Tibial artery (tissue), 4 donors: ENCODE results near the gene FGF9.

Experiments
- DNase-seq, 2 donors: peaks; one replicate each; pipeline ENCODE4 v3.0.0-alpha.2; 2019
- H3K27ac ChIP-seq, 2 donors: fragments of 200-600 bp; sonication (generic) in 1 of 2; 1 replicate in 1 of 2; 2 replicates in 1 of 2; pipeline ENCODE4 v1.5.1; 2018 to 2019; ENCODE audit warnings: mild to moderate bottlenecking in 1 of 2
- H3K27me3 ChIP-seq, 2 donors: fragments of 200-600 bp; sonication (generic) in 1 of 2; one replicate each; pipeline versions ENCODE4 v1.5.1 to v1.6.0; 2016 to 2019
- H3K36me3 ChIP-seq, 3 donors: fragments of 200-600 bp; sonication (generic) in 2 of 3; one replicate each; pipeline ENCODE4 v1.5.1; 2016 to 2019; ENCODE audit warnings: mild to moderate bottlenecking in 2 of 3
- H3K4me1 ChIP-seq, 4 donors: fragments of 200-600 bp; sonication (generic) in 2 of 4; 1 replicate in 3 of 4; 2 replicates in 1 of 4; pipeline ENCODE4 v1.5.1; 2016 to 2019
- H3K4me3 ChIP-seq, 2 donors: fragments of 200-600 bp; sonication (generic) in 1 of 2; 1 replicate in 1 of 2; 2 replicates in 1 of 2; pipeline ENCODE4 v1.5.1; 2018 to 2019; ENCODE audit warnings: mild to moderate bottlenecking in 2 of 2
- H3K9me3 ChIP-seq, 3 donors: fragments of 200-600 bp; sonication (generic) in 1 of 3; one replicate each; pipeline ENCODE4 v1.5.1; 2016 to 2019
- intact Hi-C: fragments of 100-400 bp; cut with DNase I; formaldehyde crosslinking; loops from one replicate; pipeline ENCODE4 v1.15.0; 2023; ENCODE audit warnings: low total_unique reads
- TF ChIP-seq, protein P1 (sequence below), 2 experiments: fragments of 200-600 bp in 1 of 2; fragments of 450-650 bp in 1 of 2; IDR thresholded peaks; one replicate each; pipeline ENCODE4 v1.5.1; 2017 to 2019; ENCODE audit warnings: antibody characterized with exemption in 2 of 2, mild to moderate bottlenecking in 1 of 2, moderate library complexity in 1 of 2

Gene FGF9

GRCh38 chr13:21739771-21740170 is 68.9 kb downstream of the FGF9 start:
- no peak overlapping the region for H3K27ac ChIP-seq

GRCh38 chr13:21741396-21741979 is 70.6 kb downstream of the FGF9 start:
- Histone ChIP-seq H3K36me3 (no peaks in the 10 kb centered on the region), H3K4me3 (no peak overlapping the region), H3K4me1 (peaks cover 0 to 4% (median 2%) of the 10 kb centered on the region in 4 donors), H3K27ac (no peak overlapping the region), H3K9me3 (no peaks in the 10 kb centered on the region), H3K27me3 (no peaks in the 10 kb centered on the region)
- intact Hi-C loops, result no loop called here
- DNase-seq, result no peak
- TF ChIP-seq, protein P1, sequence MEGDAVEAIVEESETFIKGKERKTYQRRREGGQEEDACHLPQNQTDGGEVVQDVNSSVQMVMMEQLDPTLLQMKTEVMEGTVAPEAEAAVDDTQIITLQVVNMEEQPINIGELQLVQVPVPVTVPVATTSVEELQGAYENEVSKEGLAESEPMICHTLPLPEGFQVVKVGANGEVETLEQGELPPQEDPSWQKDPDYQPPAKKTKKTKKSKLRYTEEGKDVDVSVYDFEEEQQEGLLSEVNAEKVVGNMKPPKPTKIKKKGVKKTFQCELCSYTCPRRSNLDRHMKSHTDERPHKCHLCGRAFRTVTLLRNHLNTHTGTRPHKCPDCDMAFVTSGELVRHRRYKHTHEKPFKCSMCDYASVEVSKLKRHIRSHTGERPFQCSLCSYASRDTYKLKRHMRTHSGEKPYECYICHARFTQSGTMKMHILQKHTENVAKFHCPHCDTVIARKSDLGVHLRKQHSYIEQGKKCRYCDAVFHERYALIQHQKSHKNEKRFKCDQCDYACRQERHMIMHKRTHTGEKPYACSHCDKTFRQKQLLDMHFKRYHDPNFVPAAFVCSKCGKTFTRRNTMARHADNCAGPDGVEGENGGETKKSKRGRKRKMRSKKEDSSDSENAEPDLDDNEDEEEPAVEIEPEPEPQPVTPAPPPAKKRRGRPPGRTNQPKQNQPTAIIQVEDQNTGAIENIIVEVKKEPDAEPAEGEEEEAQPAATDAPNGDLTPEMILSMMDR (IDR thresholded peaks at IDR 0.05), result no peak

More at GRCh38 chr13:21739771-21740170, 68.9 kb downstream of the FGF9 start:
- H3K4me1 ChIP-seq, result peaks cover 0 to 15% (median 7%) of the 10 kb centered on the region in 4 donors
- no peaks in the 10 kb centered on the region for H3K9me3 ChIP-seq
- no peak overlapping the region for H3K4me3 ChIP-seq
- TF ChIP-seq, protein P1 (IDR thresholded peaks at IDR 0.05), result no peak
- H3K36me3 ChIP-seq, result no peaks in the 10 kb centered on the region
- no peak for DNase-seq
- intact Hi-C loops, result no loop called here
- no peaks in the 10 kb centered on the region for H3K27me3 ChIP-seq

DNA sequence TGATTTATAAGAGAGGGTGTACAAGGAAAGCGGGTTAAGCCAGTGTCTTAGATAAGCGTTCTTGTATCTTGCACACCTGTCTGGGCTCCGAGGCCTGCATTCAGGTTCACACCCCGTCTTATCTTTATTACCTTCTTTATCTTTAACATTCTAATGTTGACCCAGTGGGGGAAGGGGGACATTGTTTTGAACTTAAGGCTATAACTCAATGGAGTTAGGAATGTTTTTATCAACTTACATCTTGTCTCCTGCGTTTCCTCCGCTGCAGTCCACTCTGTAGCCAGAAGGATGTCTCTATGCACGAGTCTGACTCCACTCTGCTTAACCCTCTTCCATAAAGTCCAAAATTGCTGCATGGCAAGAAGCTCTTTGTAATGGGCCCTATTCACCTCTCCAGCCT is 71.2 kb downstream of the FGF9 start:
- no peaks in the 10 kb centered on the region for H3K9me3 ChIP-seq
- H3K36me3 ChIP-seq, result no peaks in the 10 kb centered on the region
- DNase-seq, result no peak
- no peak overlapping the region for H3K4me3 ChIP-seq
- no peak overlapping the region for H3K27ac ChIP-seq
- TF ChIP-seq, protein P1 (IDR thresholded peaks at IDR 0.05), result no peak
- no peaks in the 10 kb centered on the region for H3K4me1 ChIP-seq
- H3K27me3 ChIP-seq, result no peaks in the 10 kb centered on the region
- intact Hi-C loops, result no loop called here

DNA sequence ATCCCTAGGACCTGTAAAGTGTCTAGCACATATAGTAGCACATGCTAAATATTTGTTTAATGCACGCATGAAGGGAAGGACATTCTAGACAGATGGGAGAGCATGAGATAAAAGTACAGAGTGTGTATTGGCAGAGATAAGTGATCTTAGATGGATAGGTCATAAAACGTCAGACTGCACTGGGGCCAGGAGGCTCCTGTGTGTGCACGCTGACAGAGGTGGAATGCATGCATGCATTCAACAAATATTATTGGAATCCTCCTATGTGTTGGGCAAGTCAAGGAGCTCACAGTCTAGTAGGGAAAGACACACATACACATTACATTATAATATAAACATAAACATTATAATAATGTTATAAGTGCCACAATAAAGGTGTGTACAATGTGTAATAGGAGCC is 73.3 kb downstream of the FGF9 start:
- TF ChIP-seq, protein P1 (IDR thresholded peaks at IDR 0.05), result no peak

DNA sequence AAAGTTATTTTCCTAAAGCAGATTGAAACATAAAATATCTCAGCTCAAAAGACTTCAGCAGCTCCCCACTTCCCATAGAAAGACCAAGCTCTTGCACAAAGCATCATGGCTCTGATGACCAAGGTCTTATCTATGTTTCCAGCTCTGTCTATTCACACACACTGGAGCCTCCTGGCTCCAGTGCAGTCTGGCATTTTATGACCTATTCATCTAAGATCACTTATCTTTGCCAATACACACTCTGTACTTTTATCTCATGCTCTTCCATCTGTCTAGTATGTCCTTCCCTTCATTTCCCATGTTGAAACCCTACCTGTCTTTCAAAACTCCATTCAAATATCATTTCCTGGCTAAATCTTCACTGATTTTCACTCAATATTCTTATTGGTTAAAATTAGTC is 74.4 kb downstream of the FGF9 start:
- H3K36me3 ChIP-seq, result no peaks in the 10 kb centered on the region
- intact Hi-C loops, result no loop called here
- H3K27me3 ChIP-seq, result no peaks in the 10 kb centered on the region
- H3K27ac ChIP-seq, result no peak overlapping the region
- no peaks in the 10 kb centered on the region for H3K9me3 ChIP-seq
- no peak overlapping the region for H3K4me3 ChIP-seq
- no peaks in the 10 kb centered on the region for H3K4me1 ChIP-seq
- TF ChIP-seq, protein P1 (IDR thresholded peaks at IDR 0.05), result no peak
- no peak for DNase-seq

More for the DNA sequence above, 73.3 kb downstream of the FGF9 start:
- Histone ChIP-seq H3K27ac (no peak overlapping the region), H3K36me3 (no peaks in the 10 kb centered on the region), H3K4me3 (no peak overlapping the region), H3K9me3 (no peaks in the 10 kb centered on the region), H3K4me1 (no peaks in the 10 kb centered on the region), H3K27me3 (no peaks in the 10 kb centered on the region)
- intact Hi-C loops, result no loop called here
- no peak for DNase-seq

DNA sequence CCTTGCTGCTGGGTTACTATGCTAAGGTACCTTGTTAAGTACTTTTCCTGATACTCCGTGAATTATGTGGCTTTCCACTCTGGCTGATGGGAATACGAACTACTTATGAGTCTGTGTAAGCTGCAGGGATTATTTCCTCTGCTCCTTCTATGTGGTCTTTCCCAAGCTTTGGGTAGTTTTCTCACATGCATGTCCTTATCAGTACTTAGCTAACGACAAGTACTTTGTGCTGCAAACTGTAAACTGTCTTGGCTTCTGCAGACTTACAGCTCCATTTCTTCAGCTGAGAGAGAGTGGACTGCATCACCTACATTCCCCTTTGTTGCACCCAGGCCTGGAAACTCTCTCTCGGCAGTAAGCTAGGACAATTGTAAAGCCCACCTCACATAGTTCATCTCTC is 76.6 kb downstream of the FGF9 start:
- no peaks in the 10 kb centered on the region for H3K9me3 ChIP-seq
- no peak overlapping the region for H3K4me3 ChIP-seq
- H3K27ac ChIP-seq, result no peak overlapping the region
- H3K4me1 ChIP-seq, result no peaks in the 10 kb centered on the region
- no peaks in the 10 kb centered on the region for H3K27me3 ChIP-seq
- intact Hi-C loops, result no loop called here
- TF ChIP-seq, protein P1 (IDR thresholded peaks at IDR 0.05), result no peak
- H3K36me3 ChIP-seq, result no peaks in the 10 kb centered on the region
- DNase-seq, result no peak
